ENCODE measurements around the gene RNF144A.
A peak's percentile ranks its signal among the peaks of the same experiment; 100 is the strongest.

Gene RNF144A

GRCh38 chr2:6973895-6974545, 56.8 kb downstream of the RNF144A start:
- TF ChIP-seq GATA3 (IDR thresholded peaks at IDR 0.05; ENCODE audit: low read depth, low read length) = no peak
- TF ChIP-seq GATA2 (IDR thresholded peaks at IDR 0.05; ENCODE audit: low read depth, low read length) = no peak

- no peak for TF ChIP-seq GATA2 (IDR thresholded peaks at IDR 0.05; ENCODE audit: low read depth, low read length)
- no peak for TF ChIP-seq GATA3 (IDR thresholded peaks at IDR 0.05; ENCODE audit: low read depth, low read length)
Observed at GRCh38 chr2:6975988-6976387, 58.8 kb downstream of the RNF144A start.

GRCh38 chr2:6977113-6977741, 60.0 kb downstream of the RNF144A start:
- TF ChIP-seq GATA3 (IDR thresholded peaks at IDR 0.05; ENCODE audit: low read depth, low read length) (no peak), GATA2 (IDR thresholded peaks at IDR 0.05; ENCODE audit: low read depth, low read length) (no peak)

- TF ChIP-seq GATA2 (IDR thresholded peaks at IDR 0.05; ENCODE audit: low read depth, low read length) (no peak), GATA3 (IDR thresholded peaks at IDR 0.05; ENCODE audit: low read depth, low read length) (no peak)
Observed at GRCh38 chr2:6977786-6978185, 60.6 kb downstream of the RNF144A start.

- no peak for TF ChIP-seq GATA3 (IDR thresholded peaks at IDR 0.05; ENCODE audit: low read depth, low read length)
- TF ChIP-seq GATA2 (IDR thresholded peaks at IDR 0.05; ENCODE audit: low read depth, low read length) = no peak
Observed at GRCh38 chr2:6978991-6979390, 61.8 kb downstream of the RNF144A start.

- TF ChIP-seq GATA2 (IDR thresholded peaks at IDR 0.05; ENCODE audit: low read depth, low read length) (no peak), GATA3 (IDR thresholded peaks at IDR 0.05; ENCODE audit: low read depth, low read length) (no peak)
Observed at GRCh38 chr2:6982449-6982848, 65.2 kb downstream of the RNF144A start.

GRCh38 chr2:6982934-6983589, 65.8 kb downstream of the RNF144A start:
- TF ChIP-seq GATA3 (IDR thresholded peaks at IDR 0.05; ENCODE audit: low read depth, low read length) (no peak), GATA2 (IDR thresholded peaks at IDR 0.05; ENCODE audit: low read depth, low read length) (no peak)

- no peak for TF ChIP-seq GATA3 (IDR thresholded peaks at IDR 0.05; ENCODE audit: low read depth, low read length)
- TF ChIP-seq GATA2 (IDR thresholded peaks at IDR 0.05; ENCODE audit: low read depth, low read length) = no peak
Observed at GRCh38 chr2:6986301-6986911, 69.2 kb downstream of the RNF144A start.

- TF ChIP-seq GATA2 (IDR thresholded peaks at IDR 0.05; ENCODE audit: low read depth, low read length) (no peak), GATA3 (IDR thresholded peaks at IDR 0.05; ENCODE audit: low read depth, low read length) (no peak)
Observed at GRCh38 chr2:6986912-6987361, 69.7 kb downstream of the RNF144A start.

- no peak for TF ChIP-seq GATA3 (IDR thresholded peaks at IDR 0.05; ENCODE audit: low read depth, low read length)
- no peak for TF ChIP-seq GATA2 (IDR thresholded peaks at IDR 0.05; ENCODE audit: low read depth, low read length)
Observed at GRCh38 chr2:6990871-6991270, 73.7 kb downstream of the RNF144A start.

GRCh38 chr2:6992794-6993228, 75.6 kb downstream of the RNF144A start:
- TF ChIP-seq GATA2 (IDR thresholded peaks at IDR 0.05; ENCODE audit: low read depth, low read length) = no peak; the same call in 1 of the 2 replicates
- TF ChIP-seq GATA3 (IDR thresholded peaks at IDR 0.05; ENCODE audit: low read depth, low read length) = peak; percentile 64

- no peak for TF ChIP-seq GATA3 (IDR thresholded peaks at IDR 0.05; ENCODE audit: low read depth, low read length)
- TF ChIP-seq GATA2 (IDR thresholded peaks at IDR 0.05; ENCODE audit: low read depth, low read length) = peak; percentile 67
Observed at GRCh38 chr2:6993229-6993640, 76.0 kb downstream of the RNF144A start.

GRCh38 chr2:6993936-6994335, 76.7 kb downstream of the RNF144A start:
- TF ChIP-seq GATA2 (IDR thresholded peaks at IDR 0.05; ENCODE audit: low read depth, low read length) = no peak
- TF ChIP-seq GATA3 (IDR thresholded peaks at IDR 0.05; ENCODE audit: low read depth, low read length) = no peak

- TF ChIP-seq GATA3 (IDR thresholded peaks at IDR 0.05; ENCODE audit: low read depth, low read length) (no peak), GATA2 (IDR thresholded peaks at IDR 0.05; ENCODE audit: low read depth, low read length) (no peak)
Observed at GRCh38 chr2:6994536-6995128, 77.4 kb downstream of the RNF144A start.
